ENCODE results near the gene DGCR8. TPM values are rescaled to one million over a fixed set of nuclear protein-coding genes. Genes with fewer than 3 reads are reported as not detected.

Gene DGCR8
- total RNA-seq, 1 donor from 2014 or later, result 73.2 TPM

DNA sequence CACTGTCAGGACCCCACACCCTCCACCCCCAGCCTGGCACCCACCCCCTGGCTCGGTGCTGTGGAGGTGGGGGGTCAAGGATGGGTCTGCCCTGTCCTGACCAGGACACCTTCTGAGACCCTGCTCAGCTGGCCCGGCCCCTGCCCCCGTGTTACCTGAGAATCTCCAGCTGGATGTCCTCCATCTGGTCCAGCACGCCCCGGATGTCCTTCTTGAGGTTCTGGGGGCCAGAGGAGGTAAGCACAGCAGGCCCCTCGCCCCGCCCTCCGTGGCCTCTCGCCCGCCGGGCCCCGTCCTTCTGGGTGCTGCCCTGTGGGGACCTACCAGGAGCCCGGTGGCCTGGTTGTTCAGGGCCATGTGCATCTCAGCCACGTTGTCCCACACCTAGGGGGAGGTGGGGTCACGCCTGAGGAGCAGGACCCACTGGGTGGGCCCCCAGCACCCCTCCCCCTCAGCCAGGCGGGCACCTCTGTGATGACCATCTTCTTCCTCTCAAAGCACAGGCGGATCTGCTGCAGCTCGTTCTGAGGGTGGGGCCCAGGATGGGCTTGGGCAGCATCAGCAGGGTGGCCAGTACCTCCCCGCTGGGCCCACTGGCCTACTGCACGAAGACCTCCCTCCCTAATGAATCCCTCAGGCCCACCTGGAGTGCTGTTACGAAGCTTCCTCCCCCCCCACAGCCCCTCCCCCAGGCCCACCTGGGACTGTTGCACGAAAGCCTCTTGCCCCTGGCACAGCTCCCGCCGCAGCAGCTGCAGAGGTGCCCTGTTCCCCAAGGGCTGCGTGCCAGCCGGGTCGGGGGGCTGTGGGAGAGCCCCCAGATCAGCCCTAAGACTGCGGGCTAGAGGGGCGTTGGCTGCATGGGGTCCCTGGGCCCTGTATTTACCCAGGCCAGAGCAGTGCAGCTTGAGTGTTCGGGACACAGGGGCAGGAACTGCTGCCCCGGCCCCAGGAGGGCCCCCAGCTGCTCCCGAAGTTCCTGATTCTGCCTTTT, 69.5 kb downstream of the DGCR8 start:
- no peaks in the 10 kb centered on the region for H3K9me3 Mint-ChIP-seq
- H3K36me3 Mint-ChIP-seq (ENCODE audit: low read depth), result no peaks in the 10 kb centered on the region
- H3K27ac Mint-ChIP-seq, result no peak overlapping the region
- peaks cover 2% of the 10 kb centered on the region for H3K4me1 Mint-ChIP-seq
- no peak for DNase-seq
- intact Hi-C loops (cut with micrococcal nuclease), result no loop called here
- H3K27me3 Mint-ChIP-seq, result no peaks in the 10 kb centered on the region
- no peak overlapping the region for H3K4me3 Mint-ChIP-seq

DNA sequence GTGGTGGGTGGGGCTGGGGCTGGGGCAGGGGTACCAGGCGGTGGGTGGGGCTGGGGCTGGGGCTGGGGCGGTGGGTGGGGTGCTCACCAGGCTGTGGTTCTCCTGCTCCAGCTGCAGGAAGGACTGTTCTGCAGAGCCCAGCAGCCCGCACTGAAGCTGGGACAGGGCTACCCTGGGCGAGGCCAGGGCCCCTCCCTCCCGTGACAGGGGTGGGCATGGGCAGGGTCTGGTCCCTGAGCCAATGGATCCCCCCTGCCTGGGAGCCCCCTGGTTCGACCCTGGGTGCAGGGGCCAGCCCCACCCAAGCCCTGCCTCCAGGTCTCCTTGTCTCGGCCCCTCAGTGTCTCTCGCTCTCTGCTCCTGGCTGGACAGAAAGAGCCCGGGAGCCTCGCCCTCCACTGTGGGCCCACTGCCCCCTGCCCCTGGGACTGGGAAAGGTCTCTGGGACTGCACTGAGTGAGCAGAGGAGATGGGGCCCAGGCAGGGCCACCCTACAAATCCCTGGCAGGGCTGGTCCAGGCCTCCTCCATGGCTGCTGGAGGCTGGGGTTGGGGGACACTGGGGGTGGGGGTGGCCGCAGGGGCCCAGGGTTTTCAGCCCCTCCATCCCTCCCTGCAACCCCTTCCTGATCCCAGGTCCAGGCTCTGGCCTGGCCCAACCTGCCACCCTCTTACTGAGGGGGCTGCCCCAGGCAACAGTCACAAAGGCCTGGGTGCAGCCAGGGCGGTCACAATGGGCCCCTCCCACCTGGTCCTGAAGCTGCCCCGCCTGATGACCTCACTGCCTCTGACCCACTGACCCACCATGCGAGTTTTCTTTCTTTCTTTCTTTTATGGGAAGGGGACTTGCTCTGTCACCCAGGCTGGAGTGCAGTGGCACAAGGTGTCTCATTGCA, 70.6 kb downstream of the DGCR8 start, which contains the start of gene CCDC188:
Gene CCDC188 (minus strand): TSS at position 675 of the 895 bp plus-strand sequence. CDS start 69 bp downstream, at position 606.
- Mint-ChIP-seq H3K4me3 (no peak within 1 kb of the TSS), H3K27me3 (no peaks in the 10 kb centered on the region), H3K9me3 (no peaks in the 10 kb centered on the region), H3K36me3 (ENCODE audit: low read depth) (no peaks in the 10 kb centered on the region), H3K4me1 (peaks cover 2% of the 10 kb centered on the region), H3K27ac (no peak within 1 kb of the TSS)
- intact Hi-C loops (cut with micrococcal nuclease), result no loop called here
- DNase-seq, result no peak

DNA sequence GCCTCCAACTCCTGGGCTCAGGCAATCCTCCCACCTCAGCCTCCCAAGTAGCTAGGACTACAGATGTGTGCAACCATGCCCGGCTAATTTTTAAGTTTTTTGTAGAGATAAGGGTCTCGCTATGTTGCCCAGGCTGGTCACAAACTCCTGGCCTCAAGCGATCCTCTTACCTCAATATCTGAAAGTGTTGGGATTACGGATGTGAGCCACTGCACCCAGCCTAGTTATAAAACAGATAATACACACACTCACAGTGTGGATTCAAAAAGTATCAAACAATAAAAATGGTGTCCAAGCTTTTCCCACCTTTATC, 71.2 kb downstream of the DGCR8 start:
- intact Hi-C loops (cut with micrococcal nuclease), result no loop called here
- Mint-ChIP-seq H3K4me3 (no peak overlapping the region), H3K27ac (no peak overlapping the region), H3K36me3 (ENCODE audit: low read depth) (no peaks in the 10 kb centered on the region), H3K27me3 (no peaks in the 10 kb centered on the region), H3K4me1 (peaks cover 2% of the 10 kb centered on the region), H3K9me3 (no peaks in the 10 kb centered on the region)
- no peak for DNase-seq

DNA sequence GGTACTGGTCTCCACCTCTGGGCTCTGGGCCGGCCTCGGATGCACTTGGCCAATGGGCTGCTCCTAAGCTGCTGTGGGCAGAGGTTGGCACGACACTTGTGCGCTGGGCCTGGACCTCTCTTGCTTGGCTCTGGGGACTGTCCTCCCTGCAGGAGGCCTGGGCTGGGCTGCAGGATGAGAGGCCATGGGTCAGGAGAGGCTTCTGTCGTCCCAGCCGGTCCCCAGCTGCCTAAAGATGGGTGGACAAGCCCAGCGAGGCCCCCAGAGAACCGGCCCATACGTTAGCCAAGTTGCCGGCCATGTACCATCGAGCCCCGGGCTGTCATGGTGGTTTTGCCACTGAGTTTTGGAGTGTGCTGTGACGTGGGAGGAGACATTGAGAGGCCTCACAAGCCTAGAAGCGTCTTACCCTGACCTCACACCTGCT, 72.4 kb downstream of the DGCR8 start:
- intact Hi-C loops (cut with micrococcal nuclease), result no loop called here
- H3K36me3 Mint-ChIP-seq (ENCODE audit: low read depth), result no peaks in the 10 kb centered on the region

DNA sequence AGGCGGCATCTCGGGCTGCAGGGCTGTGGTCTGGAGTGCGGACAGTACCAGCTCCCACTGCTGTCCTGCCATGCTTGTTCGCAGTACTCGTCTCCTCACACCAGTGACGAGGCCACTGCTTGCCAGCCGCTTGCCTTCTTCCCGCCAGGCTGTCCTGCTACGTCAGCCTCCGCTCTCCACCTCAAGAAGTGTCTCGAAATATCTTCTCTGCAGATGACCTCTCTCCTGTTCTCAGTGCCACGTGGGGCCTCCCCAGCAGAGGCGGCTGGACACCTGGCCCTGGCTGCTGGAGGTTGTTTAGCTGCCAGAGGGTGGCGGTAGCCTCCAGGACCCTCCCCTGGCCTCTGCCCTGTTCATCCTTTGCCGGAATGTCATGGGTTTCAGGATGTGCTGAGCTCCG, 73.9 kb downstream of the DGCR8 start:
- Mint-ChIP-seq H3K4me1 (peaks cover 2% of the 10 kb centered on the region), H3K27ac (no peak overlapping the region), H3K4me3 (no peak overlapping the region), H3K9me3 (no peaks in the 10 kb centered on the region), H3K27me3 (no peaks in the 10 kb centered on the region), H3K36me3 (ENCODE audit: low read depth) (no peaks in the 10 kb centered on the region)
- DNase-seq, result no peak
- intact Hi-C loops (cut with micrococcal nuclease), result no loop called here

More for the DNA sequence above, 72.4 kb downstream of the DGCR8 start:
- Mint-ChIP-seq H3K27ac (no peak overlapping the region), H3K27me3 (no peaks in the 10 kb centered on the region), H3K9me3 (no peaks in the 10 kb centered on the region), H3K4me1 (peaks cover 2% of the 10 kb centered on the region), H3K4me3 (no peak overlapping the region)
- DNase-seq, result no peak

DNA sequence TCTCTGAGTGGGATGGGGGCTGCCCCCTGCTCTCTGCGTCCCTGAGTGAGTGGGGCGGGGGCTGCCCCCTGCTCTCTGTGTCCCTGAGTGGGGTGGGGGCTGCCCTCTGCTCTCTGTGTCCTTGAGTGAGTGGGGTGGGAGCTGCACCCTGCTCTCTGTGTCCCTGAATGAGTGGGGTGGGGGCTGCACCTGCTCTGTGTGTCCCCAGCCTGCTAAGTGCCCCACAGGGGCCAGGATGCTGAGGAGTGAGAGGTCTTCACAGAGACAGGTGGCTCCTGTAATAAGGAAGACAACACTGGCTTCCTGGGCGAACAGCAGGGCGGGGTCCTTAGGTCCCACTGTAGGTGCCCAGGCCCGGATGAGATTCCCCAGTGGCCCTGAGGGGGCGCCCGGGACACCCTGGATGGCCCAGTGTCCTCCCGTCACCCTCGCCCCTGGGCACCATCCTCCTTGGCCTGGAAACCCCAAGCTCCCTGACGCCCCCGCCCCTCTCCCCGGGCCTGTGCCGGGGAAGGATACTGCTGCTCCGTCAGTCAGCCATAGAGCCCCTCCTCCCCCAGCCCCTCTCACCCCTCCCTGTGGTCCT, 74.7 kb downstream of the DGCR8 start:
- H3K4me3 Mint-ChIP-seq, result no peak overlapping the region
- DNase-seq, result no peak
- no peaks in the 10 kb centered on the region for H3K9me3 Mint-ChIP-seq
- no peaks in the 10 kb centered on the region for H3K36me3 Mint-ChIP-seq (ENCODE audit: low read depth)
- intact Hi-C loops (cut with micrococcal nuclease), result loop anchor here (5.0 kb wide), 1 partner anchor 113 kb away; the partner anchor contains the start of gene RTN4R
- H3K27me3 Mint-ChIP-seq, result no peaks in the 10 kb centered on the region
- H3K4me1 Mint-ChIP-seq, result peaks cover 2% of the 10 kb centered on the region
- H3K27ac Mint-ChIP-seq, result no peak overlapping the region

DNA sequence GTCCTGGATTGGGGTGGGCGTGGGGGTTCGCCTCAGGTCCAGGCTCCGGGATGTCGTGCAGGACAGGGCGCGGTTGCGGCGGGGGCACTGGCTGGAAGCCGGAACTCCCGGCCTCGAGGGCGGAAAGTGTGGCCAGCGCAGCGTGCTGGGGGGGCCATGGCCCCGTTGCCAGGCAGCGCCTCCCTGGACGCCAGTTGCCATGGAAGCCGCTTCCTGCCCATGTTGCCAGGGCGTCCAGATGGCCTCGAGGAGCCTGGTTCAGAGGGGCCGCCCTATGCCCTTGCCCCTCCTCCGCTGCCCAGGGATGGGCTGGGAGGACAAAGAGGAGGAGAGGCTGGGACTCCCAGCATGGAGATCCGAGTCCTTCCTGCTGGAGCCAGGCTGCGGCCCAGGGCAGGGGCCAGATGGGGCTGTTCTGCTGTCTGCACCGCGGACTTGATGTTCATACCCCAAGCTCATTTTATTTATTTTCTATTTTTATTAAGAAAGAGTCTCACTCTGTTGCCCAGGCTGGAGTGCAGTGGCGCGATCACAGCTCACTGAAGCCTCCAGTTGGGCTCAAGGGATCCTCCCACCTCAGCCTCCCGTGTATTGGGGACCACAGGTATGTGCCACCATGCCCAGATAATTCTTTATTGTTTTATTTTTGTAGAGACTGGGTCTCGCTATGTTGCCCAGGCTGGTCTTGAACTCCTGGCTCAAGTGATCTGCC, 75.4 kb downstream of the DGCR8 start:
- Mint-ChIP-seq H3K4me1 (peaks cover 2% of the 10 kb centered on the region), H3K9me3 (no peaks in the 10 kb centered on the region), H3K27ac (no peak overlapping the region), H3K36me3 (ENCODE audit: low read depth) (no peaks in the 10 kb centered on the region), H3K4me3 (no peak overlapping the region), H3K27me3 (no peaks in the 10 kb centered on the region)
- peak; percentile 78 for DNase-seq
- intact Hi-C loops (cut with micrococcal nuclease), result loop anchor here (5.0 kb wide), 1 partner anchor 112 kb away; the partner anchor contains the start of gene RTN4R

DNA sequence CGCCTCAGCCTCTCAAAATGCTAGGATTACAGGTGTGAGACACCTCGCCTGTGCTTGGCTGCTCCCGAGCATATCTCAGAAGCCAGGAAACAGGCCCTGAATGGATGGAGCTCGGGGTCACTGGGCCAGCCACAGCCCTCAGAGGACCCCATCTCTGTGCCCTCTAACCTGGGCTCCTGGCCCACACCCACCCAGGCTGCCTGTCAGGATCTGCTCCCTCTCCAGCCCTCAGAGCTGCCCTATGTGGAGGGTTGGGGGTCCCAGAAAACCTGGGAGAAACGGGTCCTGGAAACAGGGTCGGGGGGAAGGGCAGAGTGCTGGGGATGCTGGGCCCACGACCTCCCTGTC, 76.0 kb downstream of the DGCR8 start:
- H3K9me3 Mint-ChIP-seq, result no peaks in the 10 kb centered on the region
- H3K4me1 Mint-ChIP-seq, result peaks cover 2% of the 10 kb centered on the region
- no peak for DNase-seq
- no peak overlapping the region for H3K4me3 Mint-ChIP-seq
- no peaks in the 10 kb centered on the region for H3K27me3 Mint-ChIP-seq
- H3K27ac Mint-ChIP-seq, result no peak overlapping the region
- intact Hi-C loops (cut with micrococcal nuclease), result loop anchor here (5.0 kb wide), 1 partner anchor 111 kb away; the partner anchor contains the start of gene RTN4R
- no peaks in the 10 kb centered on the region for H3K36me3 Mint-ChIP-seq (ENCODE audit: low read depth)

DNA sequence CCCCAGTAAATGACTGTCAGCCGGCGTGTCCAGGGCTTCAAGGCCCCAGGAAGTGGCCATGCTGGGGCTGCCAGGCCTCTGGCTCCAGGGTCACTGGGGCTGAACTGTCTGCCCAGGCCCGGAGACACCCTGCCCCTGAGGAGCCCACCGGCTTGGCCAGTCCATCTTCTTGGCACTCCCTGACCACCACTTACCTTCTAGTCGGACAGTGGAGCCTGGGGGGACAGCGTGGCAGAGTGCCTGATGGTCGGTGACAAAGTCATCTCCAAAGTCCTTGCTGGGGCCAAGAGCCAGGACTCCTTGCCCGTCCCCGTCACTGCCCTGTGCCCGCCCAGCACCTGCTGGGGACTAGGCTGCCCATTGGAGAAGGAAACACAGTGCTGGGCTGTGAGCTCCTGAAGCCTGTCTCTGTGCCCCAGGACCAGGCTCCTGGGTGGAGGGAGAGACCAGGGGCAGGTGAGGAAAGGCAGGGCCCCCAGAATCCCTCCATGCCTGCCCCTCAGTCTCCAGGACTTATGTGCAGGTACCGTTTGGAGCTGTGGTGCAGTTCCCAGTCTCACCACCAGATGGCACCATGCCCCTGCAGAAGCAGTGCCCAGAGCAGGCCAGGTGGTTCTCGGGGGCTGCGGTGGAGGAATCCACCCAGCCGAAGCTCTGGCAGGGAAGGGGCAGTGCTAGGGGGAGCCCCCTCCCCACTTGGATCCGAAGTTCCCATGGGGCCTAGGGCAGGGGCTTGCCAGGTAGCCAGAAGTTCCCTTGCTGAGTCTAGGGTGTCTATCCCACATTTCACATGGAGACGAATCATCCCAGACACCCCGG, 76.8 kb downstream of the DGCR8 start:
- no peak overlapping the region for H3K27ac Mint-ChIP-seq
- intact Hi-C loops (cut with micrococcal nuclease), result loop anchor here (1.0 to 5.0 kb wide), 3 partner anchors 110 to 299 kb away; partner anchors contain the start of gene RTN4R
- H3K4me1 Mint-ChIP-seq, result peaks cover 2% of the 10 kb centered on the region
- peak; percentile 96 for DNase-seq
- H3K36me3 Mint-ChIP-seq (ENCODE audit: low read depth), result no peaks in the 10 kb centered on the region
- no peaks in the 10 kb centered on the region for H3K27me3 Mint-ChIP-seq
- H3K9me3 Mint-ChIP-seq, result no peaks in the 10 kb centered on the region
- no peak overlapping the region for H3K4me3 Mint-ChIP-seq

DNA sequence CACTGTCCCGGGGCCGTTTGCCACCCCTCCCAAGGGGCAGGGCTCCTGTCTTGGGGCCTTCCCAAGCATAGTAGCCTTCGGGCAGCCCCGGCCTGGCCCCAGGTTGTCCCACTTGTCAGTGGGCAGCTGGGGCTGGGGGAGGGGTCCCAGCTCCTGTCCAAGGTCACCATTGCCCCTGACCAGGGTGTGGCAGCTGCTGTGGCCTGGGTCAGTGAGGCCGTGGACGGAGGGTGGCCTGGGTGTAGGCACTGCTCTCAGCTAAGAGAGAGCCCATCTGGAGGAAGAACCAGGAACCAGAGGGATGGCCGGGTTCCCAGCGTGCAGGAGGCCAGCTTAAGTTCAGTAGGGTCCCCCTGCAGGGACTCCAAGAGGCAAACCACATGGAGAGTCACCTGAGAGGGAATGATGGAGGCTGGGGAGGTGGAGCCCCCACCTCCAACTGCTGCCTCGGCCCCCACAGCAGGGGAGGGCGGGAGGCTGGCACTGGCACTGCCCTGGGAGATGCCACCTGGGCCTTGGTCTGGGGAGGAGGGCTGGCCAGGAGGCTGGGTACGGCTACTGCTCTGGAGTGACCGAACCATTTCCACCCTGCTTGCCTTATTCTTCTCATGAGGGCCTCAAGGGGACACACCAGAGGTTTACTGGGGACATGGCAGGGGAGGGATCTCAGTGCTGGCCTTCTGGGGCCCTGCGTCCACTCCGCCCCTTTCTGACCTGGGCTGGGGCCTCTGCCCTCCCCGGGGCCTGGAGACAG, 77.6 kb downstream of the DGCR8 start:
- H3K4me3 Mint-ChIP-seq, result no peak overlapping the region
- H3K36me3 Mint-ChIP-seq (ENCODE audit: low read depth), result no peaks in the 10 kb centered on the region
- H3K9me3 Mint-ChIP-seq, result no peaks in the 10 kb centered on the region
- H3K27ac Mint-ChIP-seq, result no peak overlapping the region
- peaks cover 2% of the 10 kb centered on the region for H3K4me1 Mint-ChIP-seq
- DNase-seq, result no peak
- H3K27me3 Mint-ChIP-seq, result no peaks in the 10 kb centered on the region
- intact Hi-C loops (cut with micrococcal nuclease), result loop anchor here (1.0 to 5.0 kb wide), 3 partner anchors 110 to 299 kb away; partner anchors contain the start of gene RTN4R

DNA sequence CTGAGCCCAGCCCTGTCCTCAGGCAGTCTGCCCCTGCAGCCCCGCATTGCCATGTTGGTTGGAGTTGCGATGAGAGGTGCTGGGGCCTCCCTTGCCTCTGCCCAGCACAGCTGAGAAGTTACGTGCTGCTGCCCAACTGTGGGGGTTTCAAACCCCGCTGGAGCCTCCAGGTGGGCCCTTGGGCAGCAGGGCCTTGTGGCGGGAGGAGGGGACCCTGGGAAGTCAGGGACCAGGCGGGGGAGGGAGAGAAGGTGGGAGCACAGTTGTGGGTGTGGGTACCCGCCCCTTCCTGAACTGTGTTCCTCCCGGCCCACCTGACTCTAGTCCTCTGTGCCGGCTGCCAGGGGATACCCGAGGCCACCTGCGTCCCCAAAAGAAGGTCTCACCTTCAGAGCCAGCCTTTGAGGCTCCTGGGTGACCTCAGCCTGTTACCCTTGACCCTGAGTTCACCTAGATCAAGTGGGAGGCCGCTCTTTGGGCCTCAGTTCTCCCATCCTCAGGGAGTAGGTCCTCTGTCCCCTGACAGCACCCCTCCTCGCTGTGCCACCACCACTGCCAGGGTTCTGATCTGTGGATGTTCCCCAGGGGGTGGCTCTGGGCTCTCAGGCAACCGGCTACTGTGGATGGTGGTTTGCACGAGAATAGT, 78.5 kb downstream of the DGCR8 start:
- no peaks in the 10 kb centered on the region for H3K36me3 Mint-ChIP-seq (ENCODE audit: low read depth)
- H3K4me3 Mint-ChIP-seq, result no peak overlapping the region
- no peak overlapping the region for H3K27ac Mint-ChIP-seq
- H3K4me1 Mint-ChIP-seq, result peaks cover 2% of the 10 kb centered on the region
- DNase-seq, result no peak
- no peaks in the 10 kb centered on the region for H3K27me3 Mint-ChIP-seq
- no peaks in the 10 kb centered on the region for H3K9me3 Mint-ChIP-seq
- intact Hi-C loops (cut with micrococcal nuclease), result loop anchor here (5.0 kb wide), 1 partner anchor 109 kb away; the partner anchor contains the start of gene RTN4R

Data from activated CD4-positive, alpha-beta T cell treated with anti-CD3 and anti-CD28 coated beads, Interleukin-2, amount 10 ng/mL, durations not matched to agents 24 days and 14 days (primary cell).